Keratinocyte (primary cell): ENCODE data around the gene AGAP1. TPM values are rescaled to one million over a fixed set of nuclear protein-coding genes. Genes with fewer than 3 reads are reported as not detected.
A peak's percentile ranks its signal among the peaks of the same experiment; 100 is the strongest.

Experiments
- DNase-seq: peaks from one replicate; pipeline ENCODE4 v3.0.0-alpha.2; 2011; ENCODE audit warnings: low read depth, missing footprints, low spot score
- FAIRE-seq: peaks from 2 replicates; lab custom pipeline; 2011; peaks lifted over from hg19 to GRCh38; lab: Jason Lieb, UNC
- H2AFZ ChIP-seq: 2 replicates; pipeline ENCODE4 v1.6.0; 2012; ENCODE audit warnings: low read length, control low read depth, inconsistent platforms; ENCODE audit not compliant: control insufficient read depth
- H3K27ac ChIP-seq: 2 replicates; pipeline ENCODE4 v1.5.1; 2011; ENCODE audit warnings: low read length; ENCODE audit not compliant: control insufficient read depth, insufficient read depth
- H3K27me3 ChIP-seq: 3 replicates; pipeline ENCODE4 v1.6.0; 2011; ENCODE audit warnings: low read length; ENCODE audit not compliant: control insufficient read depth, insufficient read depth; ENCODE audit errors: extremely low read depth
- H3K36me3 ChIP-seq, 2 experiments: 2 replicates in 1 of 2; 3 replicates in 1 of 2; pipeline ENCODE4 v1.5.1; 2011; ENCODE audit warnings: low read length in 2 of 2, mild to moderate bottlenecking in 1 of 2; ENCODE audit not compliant: control insufficient read depth in 2 of 2, insufficient read depth in 2 of 2; ENCODE audit errors: extremely low read depth in 1 of 2
- H3K4me1 ChIP-seq: 3 replicates; pipeline ENCODE4 v1.5.1; 2011; ENCODE audit warnings: low read length; ENCODE audit not compliant: control insufficient read depth, insufficient read depth; ENCODE audit errors: extremely low read depth
- H3K4me2 ChIP-seq: 3 replicates; pipeline ENCODE4 v1.6.0; 2011; ENCODE audit warnings: low read depth, low read length; ENCODE audit not compliant: control insufficient read depth, insufficient read depth; ENCODE audit errors: extremely low read depth
- H3K4me3 ChIP-seq, 3 experiments: fragments of 200-600 bp in 1 of 3; sonication (generic) in 1 of 3; 2 replicates in 2 of 3; 3 replicates in 1 of 3; pipeline ENCODE4 v1.5.1; 2011 to 2016; ENCODE audit warnings: low read length in 3 of 3, mild to moderate bottlenecking in 3 of 3, control low read depth in 2 of 3, inconsistent platforms in 1 of 3, low read depth in 1 of 3, mixed read lengths in 1 of 3, mixed run types in 1 of 3, moderate library complexity in 1 of 3; ENCODE audit not compliant: control insufficient read depth in 2 of 3, insufficient read depth in 2 of 3; ENCODE audit errors: extremely low read depth in 1 of 3
- H3K79me2 ChIP-seq: 2 replicates; pipeline ENCODE4 v1.6.0; 2012; ENCODE audit warnings: low read length; ENCODE audit not compliant: control insufficient read depth, insufficient read depth
- H3K9ac ChIP-seq: 3 replicates; pipeline ENCODE4 v1.6.0; 2011; ENCODE audit warnings: low read length; ENCODE audit not compliant: control insufficient read depth, insufficient read depth; ENCODE audit errors: extremely low read depth
- H3K9me1 ChIP-seq: 3 replicates; pipeline ENCODE4 v1.6.0; 2011; ENCODE audit warnings: low read length; ENCODE audit not compliant: control insufficient read depth, insufficient read depth; ENCODE audit errors: extremely low read depth
- H3K9me3 ChIP-seq: 2 replicates; pipeline ENCODE4 v1.5.1; 2012; ENCODE audit warnings: low read depth, low read length; ENCODE audit not compliant: control insufficient read depth
- H4K20me1 ChIP-seq: 3 replicates; pipeline ENCODE4 v1.6.0; 2011; ENCODE audit warnings: low read length; ENCODE audit not compliant: control insufficient read depth, insufficient read depth; ENCODE audit errors: extremely low read depth
- EZH2 ChIP-seq: IDR thresholded peaks from one replicate; pipeline ENCODE4 v1.6.1; 2012; ENCODE audit warnings: inconsistent platforms, mild to moderate bottlenecking, low read length, moderate library complexity
- dilution Hi-C: fragments of 300-500 bp; cut with MboI; formaldehyde crosslinking; loops from one replicate; pipeline ENCODE4 v1.7.0; 2020; ENCODE audit warnings: low sequenced_read_pairs; ENCODE audit not compliant: extremely low pct_ligation_motif_present
- polyA plus RNA-seq, 5 experiments: library from polyadenylated mRNA; depleted of rRNA in 3 of 5; stranded (reverse) in 3 of 5; stranded (forward) in 1 of 5; unstranded in 1 of 5; fragments of >200 nt; gene quantifications; 1 replicate in 1 of 5; 2 replicates in 3 of 5; 3 replicates in 1 of 5; pipeline versions ENCODE4 v1.2.1 to v1.2.3, GENCODE V29; 2011 to 2012; ENCODE audit warnings: missing spikeins in 2 of 5, low read depth in 1 of 5, low replicate concordance in 1 of 5
- TF ChIP-seq, protein P1 (sequence below), 3 experiments: IDR thresholded peaks in 1 of 3; conservative IDR thresholded peaks in 1 of 3; optimal IDR thresholded peaks in 1 of 3; 2 replicates in 2 of 3; 3 replicates in 1 of 3; pipeline versions ENCODE3 to v1.5.1; 2011; ENCODE audit warnings: low read length in 3 of 3, mild to moderate bottlenecking in 3 of 3, moderate library complexity in 2 of 3, control low read depth in 1 of 3, inconsistent platforms in 1 of 3; ENCODE audit not compliant: insufficient read depth in 2 of 3; ENCODE audit errors: extremely low read depth in 1 of 3

AGAP1 gene
- polyA plus RNA-seq, 1 donor (not counting 4 experiments of a cell fraction or from before 2014, with no cell fraction given): 12.6 TPM

DNA sequence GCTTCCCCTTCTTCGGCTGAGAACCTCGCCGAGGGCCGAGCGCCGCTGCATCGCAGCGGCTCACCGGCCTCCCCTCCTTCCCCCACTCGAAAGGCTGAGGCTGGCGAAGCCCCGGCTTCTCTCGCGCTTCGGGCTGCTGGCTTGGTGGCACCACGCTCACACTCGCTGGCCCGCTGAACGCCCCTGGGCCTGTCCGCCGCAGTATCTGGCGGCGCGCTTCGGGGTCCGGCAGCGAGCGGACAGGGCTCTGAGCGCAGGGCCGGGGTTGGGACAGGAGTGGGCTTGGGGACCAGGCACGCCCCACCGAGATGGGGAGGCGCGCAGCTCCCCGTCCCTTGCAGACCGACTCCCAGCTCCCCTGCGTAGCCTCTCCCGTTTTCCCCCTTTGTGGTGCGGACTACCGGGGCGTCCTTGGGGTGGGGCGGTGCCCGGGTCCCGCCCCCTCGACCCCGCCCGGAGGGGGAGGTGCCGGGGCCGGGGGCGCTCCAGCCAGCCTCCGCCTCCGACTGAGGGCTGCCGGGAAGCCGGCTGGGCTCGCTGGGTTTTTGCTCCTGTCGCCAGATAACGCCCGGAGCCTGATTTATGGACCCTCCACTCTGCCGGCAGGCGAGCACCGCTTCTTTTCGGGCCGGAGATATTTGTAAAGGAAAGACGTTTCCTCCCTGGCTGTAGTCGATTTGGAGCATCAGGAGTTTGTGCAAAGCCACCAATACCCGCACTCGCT is 670.5 kb downstream of the AGAP1 start:
- peak overlapping the region; percentile 40 to 54 (median 43) for H3K4me3 ChIP-seq
- DNase-seq (no peak), FAIRE-seq (no peak)
- peak overlapping the region; percentile 74 for H3K4me2 ChIP-seq
- peaks cover 1% of the 10 kb centered on the region for H4K20me1 ChIP-seq
- H3K27ac ChIP-seq: no peak overlapping the region
- peak overlapping the region; percentile 9 for H3K9ac ChIP-seq
- H3K4me1 ChIP-seq: peaks cover 25% of the 10 kb centered on the region
- dilution Hi-C loops: no loop called here
- H3K9me3 ChIP-seq: no peaks in the 10 kb centered on the region
- no peaks in the 10 kb centered on the region for H3K9me1 ChIP-seq
- no peak for TF ChIP-seq EZH2
- TF ChIP-seq, protein P1, sequence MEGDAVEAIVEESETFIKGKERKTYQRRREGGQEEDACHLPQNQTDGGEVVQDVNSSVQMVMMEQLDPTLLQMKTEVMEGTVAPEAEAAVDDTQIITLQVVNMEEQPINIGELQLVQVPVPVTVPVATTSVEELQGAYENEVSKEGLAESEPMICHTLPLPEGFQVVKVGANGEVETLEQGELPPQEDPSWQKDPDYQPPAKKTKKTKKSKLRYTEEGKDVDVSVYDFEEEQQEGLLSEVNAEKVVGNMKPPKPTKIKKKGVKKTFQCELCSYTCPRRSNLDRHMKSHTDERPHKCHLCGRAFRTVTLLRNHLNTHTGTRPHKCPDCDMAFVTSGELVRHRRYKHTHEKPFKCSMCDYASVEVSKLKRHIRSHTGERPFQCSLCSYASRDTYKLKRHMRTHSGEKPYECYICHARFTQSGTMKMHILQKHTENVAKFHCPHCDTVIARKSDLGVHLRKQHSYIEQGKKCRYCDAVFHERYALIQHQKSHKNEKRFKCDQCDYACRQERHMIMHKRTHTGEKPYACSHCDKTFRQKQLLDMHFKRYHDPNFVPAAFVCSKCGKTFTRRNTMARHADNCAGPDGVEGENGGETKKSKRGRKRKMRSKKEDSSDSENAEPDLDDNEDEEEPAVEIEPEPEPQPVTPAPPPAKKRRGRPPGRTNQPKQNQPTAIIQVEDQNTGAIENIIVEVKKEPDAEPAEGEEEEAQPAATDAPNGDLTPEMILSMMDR (optimal IDR thresholded peaks at IDR 0.05 in 1 of 3, IDR thresholded peaks at IDR 0.05 in 1 of 3, conservative IDR thresholded peaks at IDR 0.05 in 1 of 3; ENCODE audit: extremely low read depth in 1 of 3, insufficient read depth in 2 of 3, low read length in 3 of 3): no peak
- H3K27me3 ChIP-seq: peaks cover 56% of the 10 kb centered on the region
- peak overlapping the region; percentile 16 for H2AFZ ChIP-seq
- no peaks in the 10 kb centered on the region for H3K79me2 ChIP-seq
- no peaks in the 10 kb centered on the region for H3K36me3 ChIP-seq

- dilution Hi-C loops: no loop called here
- H3K9me1 ChIP-seq: no peaks in the 10 kb centered on the region
- no peaks in the 10 kb centered on the region for H3K79me2 ChIP-seq
- peak overlapping the region; percentile 74 for H3K4me2 ChIP-seq
- DNase-seq: no peak
- peaks cover 4% of the 10 kb centered on the region for H4K20me1 ChIP-seq
- peak overlapping the region; percentile 40 to 54 (median 43) for H3K4me3 ChIP-seq
- H3K9me3 ChIP-seq: no peaks in the 10 kb centered on the region
- TF ChIP-seq, protein P1 (optimal IDR thresholded peaks at IDR 0.05 in 1 of 3, IDR thresholded peaks at IDR 0.05 in 1 of 3, conservative IDR thresholded peaks at IDR 0.05 in 1 of 3; ENCODE audit: extremely low read depth in 1 of 3, insufficient read depth in 2 of 3, low read length in 3 of 3): no peak
- peaks cover 25% of the 10 kb centered on the region for H3K4me1 ChIP-seq
- H3K27me3 ChIP-seq: peaks cover 57% of the 10 kb centered on the region
- no peaks in the 10 kb centered on the region for H3K36me3 ChIP-seq
- FAIRE-seq: no peak
- H3K9ac ChIP-seq: no peak overlapping the region
- no peak overlapping the region for H3K27ac ChIP-seq
- H2AFZ ChIP-seq: no peak overlapping the region
Observed at GRCh38 chr2:236164925-236165841, 671.3 kb downstream of the AGAP1 start.
